ENCODE data around the gene PARD6B. TPM values are rescaled to one million over a fixed set of nuclear protein-coding genes. Genes with fewer than 3 reads are reported as not detected.

The PARD6B gene
- total and polyA plus RNA-seq, 2 donors from 2014 or later: 9.2 to 72.0 TPM

- no peak for TF ChIP-seq CTCF (IDR thresholded peaks at IDR 0.05; ENCODE audit: borderline replicate concordance, extremely low read depth, insufficient read depth)
- no peak overlapping the region for H3K27ac ChIP-seq (ENCODE audit: low read depth in 2 of 2, low read length in 2 of 2)
- H3K4me3 ChIP-seq (ENCODE audit: low read length in 3 of 3): no peak overlapping the region
- no peaks in the 10 kb centered on the region for H3K27me3 ChIP-seq (ENCODE audit: control insufficient read depth, insufficient read depth, low read length)
- no peak overlapping the region for H3K9ac ChIP-seq (ENCODE audit: low read length in 3 of 3)
- peaks cover 0 to 16% (median 4%) of the 10 kb centered on the region in 3 donors for H3K36me3 ChIP-seq (ENCODE audit: control insufficient read depth in 2 of 3, insufficient read depth in 3 of 3, low read length in 3 of 3)
- no peaks in the 10 kb centered on the region for H3K9me3 ChIP-seq (ENCODE audit: control insufficient read depth in 2 of 3, insufficient read depth in 1 of 3, low read length in 3 of 3)
- H3K4me1 ChIP-seq (ENCODE audit: control insufficient read depth in 2 of 3, insufficient read depth in 2 of 3, low read depth in 1 of 3, low read length in 3 of 3): peaks cover 0 to 38% (median 23%) of the 10 kb centered on the region in 3 donors
- no peak for FAIRE-seq
- intact Hi-C loops (cut with DNase I): no loop called here
- peak in 1 of 5 donors; percentile 2 for DNase-seq
These were observed 18.8 kb downstream of the PARD6B start for GRCh38 chr20:50750145-50750671.

GRCh38 chr20:50753152-50753551 lies 21.8 kb downstream of the PARD6B start:
- no peak overlapping the region for H3K9ac ChIP-seq (ENCODE audit: low read length in 3 of 3)
- peaks cover 0 to 17% (median 11%) of the 10 kb centered on the region in 3 donors for H3K4me1 ChIP-seq (ENCODE audit: control insufficient read depth in 2 of 3, insufficient read depth in 2 of 3, low read depth in 1 of 3, low read length in 3 of 3)
- intact Hi-C loops (cut with DNase I): no loop called here
- no peak overlapping the region for H3K4me3 ChIP-seq (ENCODE audit: low read length in 3 of 3)
- H3K36me3 ChIP-seq (ENCODE audit: control insufficient read depth in 2 of 3, insufficient read depth in 3 of 3, low read length in 3 of 3): peaks cover 0 to 14% (median 4%) of the 10 kb centered on the region in 3 donors
- no peaks in the 10 kb centered on the region for H3K27me3 ChIP-seq (ENCODE audit: control insufficient read depth, insufficient read depth, low read length)
- no peaks in the 10 kb centered on the region for H3K9me3 ChIP-seq (ENCODE audit: control insufficient read depth in 2 of 3, insufficient read depth in 1 of 3, low read length in 3 of 3)
- DNase-seq (no peak), FAIRE-seq (no peak)
- no peak for TF ChIP-seq CTCF (IDR thresholded peaks at IDR 0.05; ENCODE audit: borderline replicate concordance, extremely low read depth, insufficient read depth)
- H3K27ac ChIP-seq (ENCODE audit: low read depth in 2 of 2, low read length in 2 of 2): no peak overlapping the region

DNA sequence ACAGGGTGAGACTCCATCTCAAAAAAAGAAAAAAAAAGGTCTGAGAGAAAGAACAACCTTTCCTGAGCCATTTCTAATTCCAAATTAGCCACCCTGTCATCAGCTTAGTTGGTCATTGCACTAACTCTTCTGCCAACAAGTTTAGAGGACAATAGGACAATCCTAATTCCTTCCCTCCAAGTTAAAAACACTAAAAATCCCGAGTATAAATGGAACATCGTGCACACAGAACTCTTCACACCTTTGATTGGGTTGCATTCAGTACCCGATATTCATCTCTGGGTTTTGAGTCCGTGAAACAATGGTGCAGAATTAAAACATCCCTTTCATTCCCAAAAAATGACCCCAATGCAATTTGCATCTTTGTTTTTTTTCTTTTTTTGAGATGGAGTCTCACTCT lies 23.0 kb downstream of the PARD6B start:
- H3K27ac ChIP-seq (ENCODE audit: low read depth in 2 of 2, low read length in 2 of 2): no peak overlapping the region

More for the DNA sequence above, 23.0 kb downstream of the PARD6B start:
- intact Hi-C loops (cut with DNase I): no loop called here
- TF ChIP-seq CTCF (IDR thresholded peaks at IDR 0.05; ENCODE audit: borderline replicate concordance, extremely low read depth, insufficient read depth): no peak
- Histone ChIP-seq H3K4me3 (ENCODE audit: low read length in 3 of 3) (no peak overlapping the region), H3K4me1 (ENCODE audit: control insufficient read depth in 2 of 3, insufficient read depth in 2 of 3, low read depth in 1 of 3, low read length in 3 of 3) (peaks cover 0 to 11% (median 8%) of the 10 kb centered on the region in 3 donors), H3K27me3 (ENCODE audit: control insufficient read depth, insufficient read depth, low read length) (no peaks in the 10 kb centered on the region), H3K9me3 (ENCODE audit: control insufficient read depth in 2 of 3, insufficient read depth in 1 of 3, low read length in 3 of 3) (no peaks in the 10 kb centered on the region), H3K36me3 (ENCODE audit: control insufficient read depth in 2 of 3, insufficient read depth in 3 of 3, low read length in 3 of 3) (peaks cover 0 to 8% (median 4%) of the 10 kb centered on the region in 3 donors), H3K9ac (ENCODE audit: low read length in 3 of 3) (no peak overlapping the region)
- DNase-seq: no peak
- no peak for FAIRE-seq

Data from kidney (tissue), 14 donors.